HepG2 (cell line): ENCODE data around the gene CDHR1.
"Not testable (repeated sequence)": the region's sequence is repeated elsewhere in the genome, so short reads cannot be mapped to it uniquely, and the experiment has no call there.

Source experiments
- EZH2 ChIP-seq: conservative IDR thresholded peaks from 2 replicates; pipeline ENCODE4 v1.6.1; 2012; ENCODE audit warnings: mild to moderate bottlenecking, low read depth, low read length, moderate library complexity
- STAT5B ChIP-seq: sonication (generic); formaldehyde crosslinking; IDR thresholded peaks from 2 replicates; pipeline ENCODE4 v1.4.0; 2020; ENCODE audit warnings: missing genetic modification reagents
- TF ChIP-seq, protein P1 (sequence below): sonication (generic); formaldehyde crosslinking; IDR thresholded peaks from 2 replicates; pipeline ENCODE4 v1.5.0; 2020; ENCODE audit warnings: mild to moderate bottlenecking, missing genetic modification reagents, moderate library complexity
- TF ChIP-seq, protein P2 (sequence below): IDR thresholded peaks from 2 replicates; pipeline ENCODE4 v1.6.1; 2012; ENCODE audit warnings: inconsistent platforms

- TF ChIP-seq, protein P1, sequence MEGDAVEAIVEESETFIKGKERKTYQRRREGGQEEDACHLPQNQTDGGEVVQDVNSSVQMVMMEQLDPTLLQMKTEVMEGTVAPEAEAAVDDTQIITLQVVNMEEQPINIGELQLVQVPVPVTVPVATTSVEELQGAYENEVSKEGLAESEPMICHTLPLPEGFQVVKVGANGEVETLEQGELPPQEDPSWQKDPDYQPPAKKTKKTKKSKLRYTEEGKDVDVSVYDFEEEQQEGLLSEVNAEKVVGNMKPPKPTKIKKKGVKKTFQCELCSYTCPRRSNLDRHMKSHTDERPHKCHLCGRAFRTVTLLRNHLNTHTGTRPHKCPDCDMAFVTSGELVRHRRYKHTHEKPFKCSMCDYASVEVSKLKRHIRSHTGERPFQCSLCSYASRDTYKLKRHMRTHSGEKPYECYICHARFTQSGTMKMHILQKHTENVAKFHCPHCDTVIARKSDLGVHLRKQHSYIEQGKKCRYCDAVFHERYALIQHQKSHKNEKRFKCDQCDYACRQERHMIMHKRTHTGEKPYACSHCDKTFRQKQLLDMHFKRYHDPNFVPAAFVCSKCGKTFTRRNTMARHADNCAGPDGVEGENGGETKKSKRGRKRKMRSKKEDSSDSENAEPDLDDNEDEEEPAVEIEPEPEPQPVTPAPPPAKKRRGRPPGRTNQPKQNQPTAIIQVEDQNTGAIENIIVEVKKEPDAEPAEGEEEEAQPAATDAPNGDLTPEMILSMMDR (CRISPR knock-in tag): not testable (repeated sequence)
- not testable (repeated sequence) for TF ChIP-seq STAT5B (CRISPR knock-in tag); EZH2
- TF ChIP-seq, protein P2, sequence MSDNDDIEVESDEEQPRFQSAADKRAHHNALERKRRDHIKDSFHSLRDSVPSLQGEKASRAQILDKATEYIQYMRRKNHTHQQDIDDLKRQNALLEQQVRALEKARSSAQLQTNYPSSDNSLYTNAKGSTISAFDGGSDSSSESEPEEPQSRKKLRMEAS: not testable (repeated sequence)
Measured at GRCh38 chr10:84171700-84172466, 22.5 kb upstream of the CDHR1 start.
